Activated CD4-positive, alpha-beta T cell treated with anti-CD3 and anti-CD28 coated beads, Interleukin-10, Interleukin-2, amounts not matched to agents 100 ng/mL and 50 ng/mL, durations not matched to agents 16 hours and 8 hours (primary cell): ENCODE measurements around the gene BNIP3.
"Not testable (repeated sequence)": the region's sequence is repeated elsewhere in the genome, so short reads cannot be mapped to it uniquely, and the experiment has no call there.

ENCODE experiments used
- DNase-seq: peaks from one replicate; pipeline ENCODE4 v3.0.0-alpha.2; 2020

Gene BNIP3

DNA sequence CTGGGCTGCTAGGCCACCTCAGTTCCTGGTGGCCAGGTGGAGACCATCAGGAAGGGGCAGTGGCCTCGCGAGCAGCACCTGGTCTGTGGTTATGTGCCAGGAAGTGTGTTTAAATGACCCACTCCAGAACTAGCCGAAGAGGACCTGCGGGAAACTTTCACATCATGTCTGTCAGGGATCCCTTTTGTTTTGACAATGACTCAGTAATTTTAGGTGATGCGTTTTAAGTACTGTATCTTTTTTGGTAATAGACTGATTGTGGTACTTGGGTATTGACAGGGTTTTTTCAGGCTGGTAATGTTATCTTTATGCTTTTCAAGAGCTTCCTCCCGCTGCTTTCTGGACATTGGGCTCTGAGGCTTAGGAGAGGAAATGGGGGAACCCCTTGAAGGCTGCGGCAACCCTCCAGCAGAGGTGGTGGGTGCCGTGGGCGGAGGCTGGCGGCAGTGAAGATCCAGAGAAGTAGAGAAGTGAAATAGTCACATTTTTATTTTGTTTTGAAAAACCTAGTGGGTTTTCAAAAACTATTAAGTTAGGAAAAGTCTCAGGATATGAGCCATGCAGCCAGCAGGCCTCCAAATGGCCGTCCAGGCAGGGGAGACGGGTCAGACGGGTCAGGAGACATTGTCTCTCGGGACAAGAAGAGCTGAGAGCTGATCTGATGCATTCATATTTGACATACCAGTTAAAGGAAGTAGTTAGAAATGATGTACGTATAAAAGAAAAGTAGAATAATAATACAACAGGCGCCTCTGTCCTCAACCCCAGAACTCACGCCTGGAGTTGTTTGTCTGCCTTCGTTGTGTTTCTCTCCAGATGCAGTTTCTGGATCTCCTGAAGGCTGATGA, 53.3 kb downstream of the BNIP3 start:
- peak; percentile 70 for DNase-seq

DNA sequence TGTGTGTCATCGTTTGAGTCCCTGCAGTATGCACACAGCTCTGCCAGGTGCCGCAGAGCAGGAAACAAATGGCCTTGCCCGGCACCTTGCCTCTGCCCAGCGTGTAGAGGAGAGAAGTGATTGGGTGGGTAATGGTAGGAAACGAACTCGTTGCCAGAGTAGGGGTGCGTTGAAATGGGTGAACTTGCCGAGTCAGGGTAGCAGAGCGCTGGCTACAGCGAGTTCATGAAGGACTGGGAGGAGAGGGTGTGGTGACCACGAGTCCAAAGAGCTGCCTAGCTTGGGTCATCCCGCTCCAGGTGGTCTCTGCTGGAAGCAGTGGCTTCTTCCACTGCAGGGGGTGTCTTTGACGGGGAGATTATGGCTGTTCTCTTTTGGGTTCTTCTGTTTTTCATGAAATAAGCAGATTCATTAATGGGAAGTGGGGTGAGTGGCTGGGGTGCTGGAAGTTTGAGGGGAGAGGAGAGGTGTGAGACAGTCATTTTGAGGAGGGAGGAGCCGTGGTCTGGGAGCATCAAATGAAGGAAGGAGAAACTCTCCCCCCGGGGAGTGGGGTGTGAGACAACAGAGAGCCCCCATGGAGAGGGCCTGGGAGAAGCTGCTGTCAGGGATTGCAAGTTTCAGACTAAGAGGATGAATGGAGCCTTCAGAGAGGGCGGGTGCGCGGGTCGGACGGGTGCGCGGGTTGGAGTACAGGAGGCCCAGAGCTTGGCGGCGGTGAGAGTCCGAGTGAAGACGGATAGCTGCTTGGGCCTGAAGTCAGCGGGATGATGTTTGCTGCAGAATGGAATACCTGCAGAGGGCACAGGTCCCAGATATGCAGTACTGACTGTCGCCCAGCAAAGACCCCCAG, 54.8 kb downstream of the BNIP3 start:
- no peak for DNase-seq

DNA sequence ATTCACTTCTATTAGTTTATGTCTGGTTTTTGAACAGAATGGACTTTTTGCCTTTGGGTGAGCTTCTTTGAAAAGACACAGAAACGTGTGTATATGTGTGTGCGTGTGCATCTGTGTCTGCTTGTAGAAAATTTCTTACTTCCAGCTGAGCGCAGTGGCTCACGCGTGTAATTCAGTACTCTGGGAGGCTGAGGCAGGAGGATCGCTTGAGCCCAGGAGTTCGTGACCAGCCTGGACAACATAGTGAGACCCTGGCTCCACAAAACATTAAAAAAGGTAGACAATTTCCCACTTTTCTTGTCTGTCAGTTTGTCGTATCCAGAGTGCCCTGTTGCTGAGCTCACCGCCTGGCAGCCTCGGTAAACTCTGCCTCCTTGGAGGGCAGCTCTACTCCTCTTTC, 55.5 kb downstream of the BNIP3 start:
- DNase-seq = no peak

DNA sequence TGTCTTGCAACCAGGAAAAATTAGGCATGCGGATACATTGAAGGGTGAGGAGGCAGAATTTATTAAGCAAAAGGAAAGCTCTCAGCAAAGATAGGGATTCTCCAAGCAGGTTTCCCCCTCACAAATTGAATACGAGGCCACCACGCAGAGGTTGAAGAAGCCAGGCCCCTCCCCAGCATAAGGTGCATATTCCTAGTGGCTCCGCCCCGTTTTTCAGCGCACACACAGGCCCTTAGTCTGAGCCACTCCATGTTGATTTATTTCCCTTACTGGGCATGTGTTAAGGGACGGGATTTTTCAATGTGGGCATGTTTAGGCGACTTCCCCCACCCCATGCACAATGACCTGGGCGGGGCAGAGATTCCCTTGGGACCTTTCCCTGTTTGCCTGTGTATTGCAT, 56.0 kb downstream of the BNIP3 start:
- no peak for DNase-seq

DNA sequence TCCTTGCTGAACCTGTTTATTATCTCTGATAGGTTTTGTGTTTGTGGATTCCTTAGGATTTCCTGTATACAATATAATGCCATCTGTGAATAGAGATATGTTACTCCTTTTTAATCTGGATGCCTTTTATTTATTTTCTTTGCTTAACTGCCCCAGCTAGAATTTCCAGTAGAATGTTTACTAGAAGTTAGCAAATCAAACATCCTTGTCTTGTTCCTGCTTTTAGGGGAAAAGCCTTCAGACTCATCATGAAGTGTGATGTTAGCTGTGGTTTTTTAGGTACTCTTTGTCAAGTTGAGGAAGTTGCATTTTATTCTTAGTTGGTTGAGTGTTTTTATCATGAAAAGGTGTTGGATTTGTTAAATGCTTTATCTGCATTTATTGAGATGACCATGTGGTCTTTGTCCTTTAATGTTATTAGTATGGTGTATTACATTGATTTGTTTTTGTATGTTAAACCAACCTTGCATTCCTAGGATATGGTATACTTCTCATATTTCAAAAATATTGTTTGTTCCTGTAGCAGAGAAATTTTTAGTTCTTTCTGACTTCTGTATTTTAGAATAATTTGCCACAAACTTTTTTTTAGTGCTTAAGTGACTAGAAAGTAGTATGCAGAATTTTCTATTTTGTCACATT, 56.6 kb downstream of the BNIP3 start:
- no peak for DNase-seq

DNA sequence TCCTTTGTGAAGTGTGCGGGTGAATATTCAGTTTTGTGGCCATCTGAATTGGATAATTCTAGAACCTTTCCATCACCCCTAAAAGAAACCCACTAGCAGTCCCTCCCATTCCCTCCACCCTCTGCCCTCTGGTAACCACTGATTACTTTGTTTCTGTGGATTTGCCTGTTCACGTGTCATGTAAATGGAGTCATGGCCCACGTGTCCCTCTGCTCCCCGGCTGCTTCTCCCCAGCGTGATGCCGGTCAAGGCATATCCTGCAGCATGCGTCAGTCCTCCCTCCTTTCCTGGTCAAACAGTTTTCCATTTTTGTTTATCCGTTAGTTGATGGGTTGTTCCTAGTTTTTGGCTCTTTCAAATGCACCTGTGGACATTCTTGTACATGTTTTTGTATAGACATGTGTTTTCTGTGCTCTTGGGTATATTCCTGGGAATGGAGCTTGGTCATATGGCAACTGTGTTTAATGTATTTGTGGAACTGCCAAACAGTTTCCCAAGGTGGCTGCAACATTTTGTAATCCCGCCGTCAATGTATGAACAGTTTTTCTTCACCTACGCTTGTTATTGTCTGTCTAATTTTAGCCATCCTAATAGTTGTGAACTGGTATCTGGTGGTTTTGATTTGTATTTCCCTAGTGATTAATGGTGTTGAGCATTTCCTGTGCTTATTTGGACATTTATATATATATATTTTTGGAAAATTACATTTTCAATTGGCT, 58.5 kb downstream of the BNIP3 start:
- DNase-seq = no peak

DNA sequence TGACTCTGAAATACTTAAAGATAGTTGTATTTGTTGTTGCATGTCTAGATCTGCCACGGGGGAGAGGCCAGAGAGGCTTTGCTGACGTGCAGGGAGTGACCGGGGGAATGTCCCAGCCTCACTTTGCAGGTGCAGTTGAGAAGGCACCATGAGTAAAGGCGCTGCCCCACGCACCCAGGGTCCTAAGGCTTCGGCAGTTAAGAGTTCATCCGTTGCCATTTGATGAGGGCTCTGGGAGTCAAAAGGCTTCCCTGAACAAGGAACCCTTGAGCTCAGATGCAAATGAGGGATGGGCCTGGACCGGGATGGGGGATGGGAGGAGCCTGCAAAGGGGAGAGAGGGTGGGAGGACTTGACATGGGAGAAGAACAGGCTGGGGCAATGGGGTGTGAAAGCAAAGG, 60.5 kb downstream of the BNIP3 start:
- DNase-seq = no peak

DNA sequence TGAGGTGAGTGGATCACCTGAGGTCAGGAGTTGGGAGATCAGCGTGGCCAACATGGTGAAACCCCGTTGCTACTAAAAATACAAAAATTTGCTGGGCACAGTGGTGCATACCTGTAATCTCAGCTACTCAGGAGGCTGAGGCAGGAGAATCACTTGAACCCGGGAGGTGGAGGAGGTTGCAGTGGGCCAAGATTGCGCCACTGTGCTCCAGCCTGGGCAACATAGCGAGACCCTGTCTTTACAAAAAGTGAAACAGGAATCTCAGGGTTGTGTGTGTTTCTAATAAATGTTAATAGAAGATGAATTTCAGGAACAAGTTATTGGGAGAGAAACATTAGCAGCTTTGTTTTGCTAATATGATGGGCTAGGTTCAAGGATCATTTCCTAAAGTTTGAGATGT, 61.0 kb downstream of the BNIP3 start:
- DNase-seq = no peak

DNA sequence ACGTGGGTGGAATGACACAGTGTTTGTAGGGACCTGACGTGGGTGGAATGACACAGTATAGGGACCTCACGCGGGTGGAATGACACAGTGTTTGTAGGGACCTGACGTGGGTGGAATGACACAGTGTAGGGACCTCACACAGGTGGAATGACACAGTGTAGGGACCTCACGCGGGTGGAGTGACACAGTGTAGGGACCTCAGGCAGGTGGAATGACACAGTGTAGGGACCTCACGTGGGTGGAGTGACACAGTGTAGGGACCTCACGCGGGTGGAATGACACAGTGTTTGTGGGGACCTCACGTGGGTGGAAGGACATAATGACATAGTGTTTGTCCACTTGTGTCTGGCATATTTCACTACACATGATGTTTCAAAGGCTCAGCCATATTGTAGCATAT, 61.6 kb downstream of the BNIP3 start:
- DNase-seq = no peak

GRCh38 chr10:131919461-131919860, 62.3 kb downstream of the BNIP3 start:
- DNase-seq = not testable (repeated sequence)
